K562 (cell line): ENCODE data around the gene NOL11. TPM values are rescaled to one million over a fixed set of nuclear protein-coding genes. Genes with fewer than 3 reads are reported as not detected.
A peak's percentile ranks its signal among the peaks of the same experiment; 100 is the strongest.

ENCODE experiments used
- DACH1 ChIP-seq: fragments of 450-650 bp; IDR thresholded peaks from 2 replicates; pipeline ENCODE4 v1.6.1; 2018; ENCODE audit not compliant: partially characterized antibody
- FOXA3 ChIP-seq, 2 experiments: fragments of 450-650 bp in 1 of 2; sonication (generic) in 1 of 2; formaldehyde crosslinking; IDR thresholded peaks in 1 of 2; conservative IDR thresholded peaks in 1 of 2; 2 replicates each; pipeline versions ENCODE4 v1.4.0 to v1.8.0; 2020 to 2022; ENCODE audit warnings: mild to moderate bottlenecking in 2 of 2, missing genetic modification reagents in 1 of 2
- HOXB6 ChIP-seq: fragments of 250-450 bp; sonication (Bioruptor Pico); IDR thresholded peaks from 2 replicates; pipeline ENCODE4 v1.5.1; 2022; ENCODE audit warnings: mild to moderate bottlenecking, borderline replicate concordance
- MTA1 ChIP-seq: fragments of 450-650 bp; IDR thresholded peaks from 2 replicates; pipeline ENCODE4 v1.6.1; 2017; ENCODE audit warnings: borderline replicate concordance
- NFE2 ChIP-seq: IDR thresholded peaks from 2 replicates; pipeline ENCODE4 v1.6.1; 2014; ENCODE audit warnings: antibody characterized with exemption, low read depth
- RFX5 ChIP-seq: IDR thresholded peaks from 2 replicates; pipeline ENCODE4 v1.6.1; 2011; ENCODE audit warnings: low read depth, mild to moderate bottlenecking, improper control_type of control experiment, low read length
- SMAD4 ChIP-seq: fragments of 250-450 bp; sonication (Bioruptor Pico); conservative IDR thresholded peaks from 2 replicates; pipeline ENCODE4 v1.8.0; 2021; ENCODE audit warnings: inconsistent platforms, mild to moderate bottlenecking, moderate library complexity
- ZC3H4 ChIP-seq: sonication (generic); formaldehyde crosslinking; IDR thresholded peaks from 2 replicates; pipeline ENCODE4 v1.9.0; 2021; ENCODE audit warnings: missing genetic modification reagents, borderline replicate concordance
- ZNF134 ChIP-seq: fragments of 250-450 bp; sonication (Bioruptor Pico); conservative IDR thresholded peaks from 2 replicates; pipeline ENCODE4 v1.4.0; 2020
- ZNF384 ChIP-seq: IDR thresholded peaks from 2 replicates; pipeline ENCODE4 v1.6.1; 2012; ENCODE audit warnings: low read depth, low read length, improper control_type of control experiment
- ZNF707 ChIP-seq: fragments of 250-450 bp; sonication (Bioruptor Pico); conservative IDR thresholded peaks from 2 replicates; pipeline ENCODE4 v1.8.0; 2022; ENCODE audit warnings: inconsistent platforms, mild to moderate bottlenecking, moderate library complexity
- ZNF830 ChIP-seq: fragments of 250-450 bp; sonication (Bioruptor Pico); IDR thresholded peaks from 2 replicates; pipeline ENCODE4 v1.5.0; 2021; ENCODE audit warnings: mild to moderate bottlenecking
- polyA plus RNA-seq, 8 experiments: library from polyadenylated mRNA; depleted of rRNA in 4 of 8; stranded (reverse) in 5 of 8; unstranded in 3 of 8; fragments of >200 nt; fragmentation: Nextera tagmentation in 2 of 8; fragmentation: Illumina TruSeq in 1 of 8; extraction: Ambion mirVana in 2 of 8; extraction: Trizol in 1 of 8; gene quantifications; 2 replicates each; pipeline versions ENCODE4 v1.2.1 to v1.2.3, GENCODE V29; 2011 to 2014; ENCODE audit warnings: inconsistent platforms in 1 of 8, missing spikeins in 1 of 8
- total RNA-seq, 7 experiments: library from RNA; depleted of rRNA in 6 of 7; stranded (reverse); fragments of >200 nt in 6 of 7; fragmentation: Illumina TruSeq in 2 of 7; extraction: Trizol in 2 of 7; gene quantifications; 2 replicates each; pipeline versions ENCODE4 v1.2.1 to v1.2.3, GENCODE V29; 2011 to 2021; ENCODE audit warnings: low replicate concordance in 1 of 7
- TF ChIP-seq, protein P1 (sequence below): fragments of 450-650 bp; IDR thresholded peaks from 2 replicates; pipeline ENCODE4 v1.6.1; 2014; ENCODE audit warnings: low read depth, mild to moderate bottlenecking, moderate library complexity, borderline replicate concordance
- TF ChIP-seq, protein P2 (sequence below): IDR thresholded peaks from 2 replicates; pipeline ENCODE4 v1.6.1; 2011; ENCODE audit warnings: borderline replicate concordance, low read depth, mild to moderate bottlenecking, moderate library complexity, low read length; ENCODE audit not compliant: insufficient read depth, poor library complexity, severe bottlenecking
- TF ChIP-seq, protein P3 (sequence below), 2 experiments: fragments of 150-350 bp in 1 of 2; IDR thresholded peaks; 2 replicates each; pipeline ENCODE4 v1.6.1; 2012 to 2016; ENCODE audit warnings: low read depth in 2 of 2, low read length in 2 of 2, mild to moderate bottlenecking in 1 of 2, moderate library complexity in 1 of 2
- TF ChIP-seq, protein P4 (sequence below): fragments of 250-450 bp; sonication (Bioruptor Pico); IDR thresholded peaks from 2 replicates; pipeline ENCODE4 v1.4.0; 2020; ENCODE audit warnings: mild to moderate bottlenecking, moderate library complexity

Gene NOL11
- total and polyA plus RNA-seq, 9 of the 15 experiments (the other 6 are each of a cell fraction or from before 2014, with no cell fraction given) = 61.1 to 175 (median 121) TPM

DNA sequence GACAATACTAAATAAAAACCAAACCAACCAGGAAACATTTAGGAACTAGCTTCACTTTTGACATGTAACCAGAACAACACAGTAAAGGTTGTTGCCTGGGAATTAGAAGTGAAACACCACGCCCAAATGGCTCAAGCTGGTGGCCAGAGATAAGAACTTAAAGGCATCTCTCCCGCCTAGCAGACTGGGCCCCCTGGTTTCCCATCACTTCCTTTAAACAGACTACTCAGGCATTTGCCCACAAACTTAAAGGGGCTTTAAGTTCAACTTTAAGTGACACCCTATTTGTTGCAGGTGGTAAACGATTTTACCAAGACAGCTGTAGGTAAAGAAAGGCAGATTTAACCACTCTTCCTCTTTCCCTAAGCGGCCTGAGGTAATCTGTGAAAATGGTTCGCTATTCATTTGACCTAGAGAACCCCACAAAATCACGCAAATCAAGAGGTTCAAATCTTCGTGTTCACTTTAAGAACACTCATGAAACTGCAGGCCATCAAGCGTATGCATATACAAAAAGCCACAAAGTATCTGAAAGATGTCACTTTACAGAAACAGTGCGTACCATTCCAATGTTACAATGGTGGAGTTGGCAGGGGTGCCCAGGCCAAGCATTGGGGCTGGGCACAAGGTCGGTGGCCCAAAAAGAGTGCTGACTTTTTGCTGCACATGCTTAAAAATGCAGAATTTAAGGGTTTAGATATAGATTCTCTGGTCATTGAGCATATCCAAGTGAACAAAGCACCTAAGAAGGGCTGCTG lies 66.8 kb downstream of the NOL11 start (continued):
- TF ChIP-seq, protein P1, sequence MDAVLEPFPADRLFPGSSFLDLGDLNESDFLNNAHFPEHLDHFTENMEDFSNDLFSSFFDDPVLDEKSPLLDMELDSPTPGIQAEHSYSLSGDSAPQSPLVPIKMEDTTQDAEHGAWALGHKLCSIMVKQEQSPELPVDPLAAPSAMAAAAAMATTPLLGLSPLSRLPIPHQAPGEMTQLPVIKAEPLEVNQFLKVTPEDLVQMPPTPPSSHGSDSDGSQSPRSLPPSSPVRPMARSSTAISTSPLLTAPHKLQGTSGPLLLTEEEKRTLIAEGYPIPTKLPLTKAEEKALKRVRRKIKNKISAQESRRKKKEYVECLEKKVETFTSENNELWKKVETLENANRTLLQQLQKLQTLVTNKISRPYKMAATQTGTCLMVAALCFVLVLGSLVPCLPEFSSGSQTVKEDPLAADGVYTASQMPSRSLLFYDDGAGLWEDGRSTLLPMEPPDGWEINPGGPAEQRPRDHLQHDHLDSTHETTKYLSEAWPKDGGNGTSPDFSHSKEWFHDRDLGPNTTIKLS = no peak
- TF ChIP-seq NFE2 = no peak
- peak; percentile 65; the same call in 1 of the 2 replicates for TF ChIP-seq MTA1
- TF ChIP-seq FOXA3 (CRISPR knock-in tag; conservative IDR thresholded peaks at IDR 0.05 in 1 of 2, IDR thresholded peaks at IDR 0.05 in 1 of 2) = no peak; a peak in 1 of 4 replicates
- TF ChIP-seq DACH1 = no peak
- TF ChIP-seq, protein P2, sequence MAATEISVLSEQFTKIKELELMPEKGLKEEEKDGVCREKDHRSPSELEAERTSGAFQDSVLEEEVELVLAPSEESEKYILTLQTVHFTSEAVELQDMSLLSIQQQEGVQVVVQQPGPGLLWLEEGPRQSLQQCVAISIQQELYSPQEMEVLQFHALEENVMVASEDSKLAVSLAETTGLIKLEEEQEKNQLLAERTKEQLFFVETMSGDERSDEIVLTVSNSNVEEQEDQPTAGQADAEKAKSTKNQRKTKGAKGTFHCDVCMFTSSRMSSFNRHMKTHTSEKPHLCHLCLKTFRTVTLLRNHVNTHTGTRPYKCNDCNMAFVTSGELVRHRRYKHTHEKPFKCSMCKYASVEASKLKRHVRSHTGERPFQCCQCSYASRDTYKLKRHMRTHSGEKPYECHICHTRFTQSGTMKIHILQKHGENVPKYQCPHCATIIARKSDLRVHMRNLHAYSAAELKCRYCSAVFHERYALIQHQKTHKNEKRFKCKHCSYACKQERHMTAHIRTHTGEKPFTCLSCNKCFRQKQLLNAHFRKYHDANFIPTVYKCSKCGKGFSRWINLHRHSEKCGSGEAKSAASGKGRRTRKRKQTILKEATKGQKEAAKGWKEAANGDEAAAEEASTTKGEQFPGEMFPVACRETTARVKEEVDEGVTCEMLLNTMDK = no peak
- no peak for TF ChIP-seq ZNF830 (CRISPR knock-in tag)
- peak; percentile 41; the same call in 1 of the 2 replicates for TF ChIP-seq SMAD4 (CRISPR knock-in tag)
- TF ChIP-seq, protein P3, sequence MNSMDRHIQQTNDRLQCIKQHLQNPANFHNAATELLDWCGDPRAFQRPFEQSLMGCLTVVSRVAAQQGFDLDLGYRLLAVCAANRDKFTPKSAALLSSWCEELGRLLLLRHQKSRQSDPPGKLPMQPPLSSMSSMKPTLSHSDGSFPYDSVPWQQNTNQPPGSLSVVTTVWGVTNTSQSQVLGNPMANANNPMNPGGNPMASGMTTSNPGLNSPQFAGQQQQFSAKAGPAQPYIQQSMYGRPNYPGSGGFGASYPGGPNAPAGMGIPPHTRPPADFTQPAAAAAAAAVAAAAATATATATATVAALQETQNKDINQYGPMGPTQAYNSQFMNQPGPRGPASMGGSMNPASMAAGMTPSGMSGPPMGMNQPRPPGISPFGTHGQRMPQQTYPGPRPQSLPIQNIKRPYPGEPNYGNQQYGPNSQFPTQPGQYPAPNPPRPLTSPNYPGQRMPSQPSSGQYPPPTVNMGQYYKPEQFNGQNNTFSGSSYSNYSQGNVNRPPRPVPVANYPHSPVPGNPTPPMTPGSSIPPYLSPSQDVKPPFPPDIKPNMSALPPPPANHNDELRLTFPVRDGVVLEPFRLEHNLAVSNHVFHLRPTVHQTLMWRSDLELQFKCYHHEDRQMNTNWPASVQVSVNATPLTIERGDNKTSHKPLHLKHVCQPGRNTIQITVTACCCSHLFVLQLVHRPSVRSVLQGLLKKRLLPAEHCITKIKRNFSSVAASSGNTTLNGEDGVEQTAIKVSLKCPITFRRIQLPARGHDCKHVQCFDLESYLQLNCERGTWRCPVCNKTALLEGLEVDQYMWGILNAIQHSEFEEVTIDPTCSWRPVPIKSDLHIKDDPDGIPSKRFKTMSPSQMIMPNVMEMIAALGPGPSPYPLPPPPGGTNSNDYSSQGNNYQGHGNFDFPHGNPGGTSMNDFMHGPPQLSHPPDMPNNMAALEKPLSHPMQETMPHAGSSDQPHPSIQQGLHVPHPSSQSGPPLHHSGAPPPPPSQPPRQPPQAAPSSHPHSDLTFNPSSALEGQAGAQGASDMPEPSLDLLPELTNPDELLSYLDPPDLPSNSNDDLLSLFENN (IDR thresholded peaks at IDR 0.05; ENCODE audit: low read depth in 2 of 2, low read length in 2 of 2) = peak in 1 of 2 experiments; percentile 93; a peak in 2 of 4 replicates
- TF ChIP-seq, protein P4, sequence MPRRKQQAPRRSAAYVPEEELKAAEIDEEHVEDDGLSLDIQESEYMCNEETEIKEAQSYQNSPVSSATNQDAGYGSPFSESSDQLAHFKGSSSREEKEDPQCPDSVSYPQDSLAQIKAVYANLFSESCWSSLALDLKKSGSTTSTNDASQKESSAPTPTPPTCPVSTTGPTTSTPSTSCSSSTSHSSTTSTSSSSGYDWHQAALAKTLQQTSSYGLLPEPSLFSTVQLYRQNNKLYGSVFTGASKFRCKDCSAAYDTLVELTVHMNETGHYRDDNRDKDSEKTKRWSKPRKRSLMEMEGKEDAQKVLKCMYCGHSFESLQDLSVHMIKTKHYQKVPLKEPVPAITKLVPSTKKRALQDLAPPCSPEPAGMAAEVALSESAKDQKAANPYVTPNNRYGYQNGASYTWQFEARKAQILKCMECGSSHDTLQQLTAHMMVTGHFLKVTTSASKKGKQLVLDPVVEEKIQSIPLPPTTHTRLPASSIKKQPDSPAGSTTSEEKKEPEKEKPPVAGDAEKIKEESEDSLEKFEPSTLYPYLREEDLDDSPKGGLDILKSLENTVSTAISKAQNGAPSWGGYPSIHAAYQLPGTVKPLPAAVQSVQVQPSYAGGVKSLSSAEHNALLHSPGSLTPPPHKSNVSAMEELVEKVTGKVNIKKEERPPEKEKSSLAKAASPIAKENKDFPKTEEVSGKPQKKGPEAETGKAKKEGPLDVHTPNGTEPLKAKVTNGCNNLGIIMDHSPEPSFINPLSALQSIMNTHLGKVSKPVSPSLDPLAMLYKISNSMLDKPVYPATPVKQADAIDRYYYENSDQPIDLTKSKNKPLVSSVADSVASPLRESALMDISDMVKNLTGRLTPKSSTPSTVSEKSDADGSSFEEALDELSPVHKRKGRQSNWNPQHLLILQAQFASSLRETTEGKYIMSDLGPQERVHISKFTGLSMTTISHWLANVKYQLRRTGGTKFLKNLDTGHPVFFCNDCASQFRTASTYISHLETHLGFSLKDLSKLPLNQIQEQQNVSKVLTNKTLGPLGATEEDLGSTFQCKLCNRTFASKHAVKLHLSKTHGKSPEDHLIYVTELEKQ (CRISPR knock-in tag) = no peak
- peak; percentile 73 for TF ChIP-seq ZNF384
- TF ChIP-seq HOXB6 (CRISPR knock-in tag) = no peak
- TF ChIP-seq ZC3H4 (CRISPR knock-in tag) = no peak
- TF ChIP-seq ZNF134 (CRISPR knock-in tag) = no peak
- TF ChIP-seq RFX5 = no peak; the same call in 1 of the 2 replicates
- no peak for TF ChIP-seq ZNF707 (CRISPR knock-in tag)
